Neural cell (in vitro differentiated cells): ENCODE data around the gene UCK2.

ENCODE experiments used
- CTCF ChIP-seq: fragments of 450-650 bp; IDR thresholded peaks from 2 replicates; pipeline ENCODE4 v1.5.1; 2014; ENCODE audit warnings: antibody characterized with exemption, mild to moderate bottlenecking, moderate library complexity; ENCODE audit not compliant: poor library complexity, severe bottlenecking
- EP300 ChIP-seq: fragments of 450-650 bp; conservative IDR thresholded peaks from 2 replicates; pipeline ENCODE4 v1.6.1; 2014; ENCODE audit warnings: antibody characterized with exemption, mild to moderate bottlenecking, moderate library complexity; ENCODE audit not compliant: poor library complexity, severe bottlenecking
- MXI1 ChIP-seq: fragments of 450-650 bp; conservative IDR thresholded peaks from 2 replicates; pipeline ENCODE4 v1.6.1; 2014; ENCODE audit warnings: antibody characterized with exemption, mild to moderate bottlenecking; ENCODE audit not compliant: poor library complexity, severe bottlenecking
- POLR2AphosphoS5 ChIP-seq: IDR thresholded peaks from 2 replicates; pipeline ENCODE4 v1.6.1; 2012
- TAF1 ChIP-seq: IDR thresholded peaks from 2 replicates; pipeline ENCODE4 v1.6.1; 2012; ENCODE audit warnings: low read depth

- TF ChIP-seq CTCF: no peak
- TF ChIP-seq MXI1: no peak
- no peak for TF ChIP-seq EP300
- no peak for TF ChIP-seq POLR2AphosphoS5
- no peak for TF ChIP-seq TAF1
These were observed 39.7 kb upstream of the UCK2 start for GRCh38 chr1:165787741-165788140.
